NB4 (cell line): ENCODE data around the gene CCDC50.

Source experiments
- CTCF ChIP-seq: IDR thresholded peaks from one replicate; pipeline ENCODE4 v1.5.1; 2012; ENCODE audit warnings: low read depth, low read length
- MAX ChIP-seq: IDR thresholded peaks from 2 replicates; pipeline ENCODE4 v1.6.1; 2011; ENCODE audit warnings: low read depth, low read length

- TF ChIP-seq CTCF (no peak), MAX (no peak)
These were observed 64.0 kb downstream of the CCDC50 start for GRCh38 chr3:191393146-191393545.
